DOHH2 (cell line): ENCODE measurements around the gene SLC10A3.

Source experiments
- H3F3A ChIP-seq: fragments of 200-600 bp; sonication (generic), shearing (Covaris generic); 2 replicates; pipeline ENCODE4 v1.6.0; 2016; ENCODE audit warnings: antibody characterized with exemption, mild to moderate bottlenecking; ENCODE audit not compliant: control insufficient read depth, insufficient read depth
- H3K27ac ChIP-seq: fragments of 200-600 bp; sonication (generic); 2 replicates; pipeline ENCODE4 v1.5.1; 2014; ENCODE audit warnings: low read depth, mild to moderate bottlenecking, low read length, moderate library complexity
- H3K27me3 ChIP-seq: fragments of 200-600 bp; sonication (generic); 2 replicates; pipeline ENCODE4 v1.6.1; 2014; ENCODE audit warnings: mild to moderate bottlenecking, low read length, mixed read lengths; ENCODE audit not compliant: control insufficient read depth
- H3K36me3 ChIP-seq: fragments of 200-600 bp; sonication (generic); 2 replicates; pipeline ENCODE4 v1.6.1; 2014; ENCODE audit warnings: mild to moderate bottlenecking, low read length, moderate library complexity, mixed read lengths; ENCODE audit not compliant: control insufficient read depth
- H3K4me1 ChIP-seq: fragments of 200-600 bp; sonication (generic); 2 replicates; pipeline ENCODE4 v1.6.1; 2014; ENCODE audit warnings: mild to moderate bottlenecking, low read length, mixed read lengths; ENCODE audit not compliant: control insufficient read depth
- H3K4me2 ChIP-seq: fragments of 200-600 bp; sonication (generic); 2 replicates; pipeline ENCODE4 v1.6.0; 2014; ENCODE audit warnings: mild to moderate bottlenecking, low read length, moderate library complexity
- H3K4me3 ChIP-seq: fragments of 200-600 bp; sonication (generic); 2 replicates; pipeline ENCODE4 v1.5.1; 2014; ENCODE audit warnings: mild to moderate bottlenecking, low read length, mixed read lengths
- H3K79me2 ChIP-seq: fragments of 200-600 bp; sonication (generic); 2 replicates; pipeline ENCODE4 v1.6.1; 2014; ENCODE audit warnings: mild to moderate bottlenecking, low read length, mixed read lengths; ENCODE audit not compliant: control insufficient read depth
- H3K9me2 ChIP-seq: fragments of 200-600 bp; sonication (generic); replicated peaks from 2 replicates; pipeline ENCODE4 v1.6.1; 2014; ENCODE audit warnings: mild to moderate bottlenecking, low read length, mixed read lengths; ENCODE audit not compliant: control insufficient read depth
- H3K9me3 ChIP-seq: fragments of 200-600 bp; sonication (generic); 2 replicates; pipeline ENCODE4 v1.6.1; 2014; ENCODE audit warnings: antibody characterized with exemption, low read length, mixed read lengths; ENCODE audit not compliant: control insufficient read depth, insufficient read depth
- H4K20me1 ChIP-seq: fragments of 200-600 bp; sonication (generic); 2 replicates; pipeline ENCODE4 v1.6.0; 2014; ENCODE audit warnings: low read depth, mild to moderate bottlenecking, antibody characterized with exemption, low read length, moderate library complexity; ENCODE audit not compliant: control insufficient read depth, insufficient read depth
- CTCF ChIP-seq: fragments of 200-600 bp; sonication (generic); IDR thresholded peaks from one replicate; pipeline ENCODE4 v1.5.1; 2014; ENCODE audit warnings: antibody characterized with exemption, mild to moderate bottlenecking, low read depth, low read length; ENCODE audit not compliant: poor library complexity, severe bottlenecking
- EZH2phosphoT487 ChIP-seq: fragments of 200-600 bp; sonication (generic); IDR thresholded peaks from 2 replicates; pipeline ENCODE4 v1.6.1; 2017; ENCODE audit warnings: borderline replicate concordance, mild to moderate bottlenecking, antibody characterized with exemption, low read length, moderate library complexity, mixed read lengths

SLC10A3 gene

DNA sequence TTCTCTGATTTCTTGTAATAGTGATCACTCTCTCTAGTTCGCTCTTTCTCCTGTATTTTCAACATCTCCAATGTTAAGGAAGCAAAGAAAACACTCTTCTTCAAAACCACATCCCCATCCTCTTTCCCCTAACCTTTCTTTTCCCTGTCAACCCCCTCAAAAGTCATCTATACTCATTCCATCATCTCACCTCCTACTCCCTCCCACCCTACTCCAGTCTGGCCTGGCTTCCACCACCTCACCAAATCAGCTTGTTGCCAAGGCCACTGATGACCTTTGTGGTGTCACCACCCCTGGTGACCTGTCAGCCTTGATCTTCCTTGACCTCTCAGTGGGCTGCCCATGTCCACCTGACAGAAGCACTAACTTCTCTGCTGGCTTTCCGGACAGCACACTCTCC is 23.3 kb upstream of the SLC10A3 start:
- Histone ChIP-seq H3K4me2 (no peak overlapping the region), H3K4me3 (no peak overlapping the region), H3K36me3 (peaks cover 15% of the 10 kb centered on the region; the same call in 1 of the 2 replicates), H3K9me3 (no peaks in the 10 kb centered on the region), H3K9me2 (no peaks in the 10 kb centered on the region), H4K20me1 (no peaks in the 10 kb centered on the region), H3K27me3 (no peaks in the 10 kb centered on the region), H3F3A (no peaks in the 10 kb centered on the region), H3K4me1 (peaks cover 17% of the 10 kb centered on the region), H3K27ac (no peak overlapping the region), H3K79me2 (peaks cover 16% of the 10 kb centered on the region)
- TF ChIP-seq CTCF (no peak), EZH2phosphoT487 (no peak)

GRCh38 chrX:154512879-154513553 is 22.6 kb upstream of the SLC10A3 start:
- H3K79me2 ChIP-seq = peaks cover 16% of the 10 kb centered on the region
- no peaks in the 10 kb centered on the region for H3K27me3 ChIP-seq
- peaks cover 17% of the 10 kb centered on the region for H3K4me1 ChIP-seq
- no peak overlapping the region for H3K4me3 ChIP-seq
- H4K20me1 ChIP-seq = no peaks in the 10 kb centered on the region
- H3F3A ChIP-seq = no peaks in the 10 kb centered on the region
- H3K27ac ChIP-seq = no peak overlapping the region
- H3K9me2 ChIP-seq = no peaks in the 10 kb centered on the region
- H3K4me2 ChIP-seq = no peak overlapping the region
- TF ChIP-seq CTCF (no peak), EZH2phosphoT487 (no peak)
- H3K36me3 ChIP-seq = peaks cover 15% of the 10 kb centered on the region; the same call in 1 of the 2 replicates
- H3K9me3 ChIP-seq = no peaks in the 10 kb centered on the region

DNA sequence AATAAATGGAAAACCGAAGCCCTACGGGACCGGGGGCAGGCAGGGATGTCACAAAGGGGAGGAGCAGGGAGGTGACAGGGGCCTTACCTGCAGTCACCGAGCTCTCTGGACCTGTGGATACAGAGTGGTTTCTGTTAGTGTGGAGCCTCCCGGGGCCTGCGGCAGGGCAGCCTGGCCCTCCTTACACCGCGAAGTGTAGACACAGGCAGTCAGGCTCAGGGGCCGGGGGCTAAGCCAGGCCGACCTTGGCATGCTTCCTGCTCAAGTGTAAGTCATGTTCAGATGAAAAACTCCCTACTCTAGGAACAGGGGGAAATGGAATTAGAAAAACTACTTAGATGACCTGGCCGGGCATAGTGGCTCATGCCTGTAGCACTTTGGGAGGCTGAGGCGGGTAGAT is 21.3 kb upstream of the SLC10A3 start:
- no peaks in the 10 kb centered on the region for H3K27me3 ChIP-seq
- no peaks in the 10 kb centered on the region for H4K20me1 ChIP-seq
- no peaks in the 10 kb centered on the region for H3F3A ChIP-seq
- no peak overlapping the region for H3K4me2 ChIP-seq
- H3K4me3 ChIP-seq = no peak overlapping the region
- H3K9me2 ChIP-seq = no peaks in the 10 kb centered on the region
- no peaks in the 10 kb centered on the region for H3K9me3 ChIP-seq
- H3K36me3 ChIP-seq = peaks cover 15% of the 10 kb centered on the region; the same call in 1 of the 2 replicates
- TF ChIP-seq CTCF = no peak
- no peak for TF ChIP-seq EZH2phosphoT487
- peaks cover 16% of the 10 kb centered on the region for H3K79me2 ChIP-seq
- H3K4me1 ChIP-seq = peaks cover 14% of the 10 kb centered on the region
- no peak overlapping the region for H3K27ac ChIP-seq
